HG02759 (cell line): ENCODE measurements around the gene RBM46.

ENCODE experiments used
- ATAC-seq: cut with Tn5 transposase; IDR thresholded peaks from one replicate; pipeline ENCODE4 v1.9.1; 2021; ENCODE audit warnings: mild to moderate bottlenecking, moderate library complexity; ENCODE audit not compliant: unreplicated experiment

RBM46 gene

GRCh38 chr4:154781126-154781982, at the start of gene RBM46:
RBM46 (plus strand) TSS chr4:154781272; CDS start chr4:154796753, 15,481 bp downstream.
- no peak for ATAC-seq

DNA sequence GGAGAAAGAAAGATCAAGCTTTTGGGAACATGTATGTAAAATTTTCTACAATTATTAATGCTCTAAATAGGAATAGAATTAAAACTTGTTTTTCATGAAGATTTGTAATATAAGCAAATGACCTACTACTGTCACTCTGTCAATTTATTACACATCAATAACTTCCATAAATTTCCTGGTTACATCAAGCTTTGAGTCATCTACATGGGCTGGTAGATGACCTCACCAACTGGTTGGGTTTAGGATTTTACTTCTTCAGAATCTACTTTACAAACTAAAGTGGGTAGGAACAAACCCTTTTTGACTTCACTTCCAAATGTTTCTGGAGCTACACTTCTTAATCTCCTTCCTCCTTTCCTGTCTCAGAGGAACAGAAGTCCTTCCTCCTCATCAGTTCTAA, 49.3 kb upstream of the RBM46 start:
- no peak for ATAC-seq

DNA sequence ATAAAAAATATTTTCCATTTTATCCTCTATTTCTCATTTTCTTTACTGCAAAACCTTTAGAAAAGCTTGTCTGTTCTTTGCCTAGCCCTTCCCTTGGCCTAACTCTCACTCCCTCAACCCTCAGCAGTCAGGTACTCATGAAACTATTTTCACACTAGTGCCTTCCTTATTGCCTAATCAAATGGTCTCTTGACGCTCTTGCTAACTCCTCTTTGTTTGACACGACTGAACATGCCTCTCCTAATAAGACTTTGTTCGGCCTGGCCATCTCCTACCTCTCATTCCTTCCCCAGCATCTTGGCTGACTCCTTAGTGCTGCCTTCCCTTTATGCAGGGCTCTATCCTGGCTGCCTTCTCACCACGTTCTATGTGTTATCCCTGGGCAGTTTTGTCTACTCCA, 48.4 kb upstream of the RBM46 start:
- ATAC-seq, result no peak

GRCh38 chr4:154736770-154737169, 44.3 kb upstream of the RBM46 start:
- no peak for ATAC-seq

DNA sequence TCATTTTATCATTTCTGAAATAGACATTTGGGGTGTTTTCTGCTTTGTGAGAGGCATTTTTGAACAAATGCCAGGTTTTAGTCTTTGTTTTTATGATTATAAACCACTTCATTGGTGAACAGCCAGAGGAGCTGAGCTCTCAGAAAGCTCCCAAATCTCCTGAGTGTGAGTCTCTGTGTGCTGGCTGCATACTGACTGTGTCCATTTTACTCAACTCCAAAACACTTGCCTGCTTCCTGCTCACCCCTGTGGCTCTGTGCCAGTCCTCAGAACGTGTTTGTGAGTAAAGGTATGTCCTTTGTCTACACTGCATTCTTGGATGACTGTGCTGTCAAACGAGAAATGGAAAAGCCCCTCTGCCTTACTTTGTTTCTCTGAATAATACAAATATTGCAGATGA, 42.6 kb upstream of the RBM46 start:
- ATAC-seq, result no peak

DNA sequence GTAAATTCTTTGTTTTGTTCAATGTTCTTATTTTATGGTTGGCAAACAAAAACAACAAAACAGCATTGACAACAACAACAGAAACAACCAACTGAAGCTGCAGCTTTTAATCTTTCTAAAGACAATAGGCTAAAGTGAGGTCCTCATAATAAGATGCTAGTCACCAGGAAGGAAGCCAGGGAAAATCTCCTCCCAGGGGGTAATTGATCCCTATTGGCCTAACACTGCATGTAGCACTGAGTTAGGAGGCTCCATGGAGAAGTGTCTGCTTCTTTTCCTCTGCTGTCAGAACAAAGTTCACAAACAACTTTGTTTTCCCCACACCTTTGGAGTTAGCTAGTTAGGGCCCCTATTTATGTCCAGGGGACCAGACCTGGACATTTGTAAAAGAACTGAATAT, 42.0 kb upstream of the RBM46 start:
- no peak for ATAC-seq

DNA sequence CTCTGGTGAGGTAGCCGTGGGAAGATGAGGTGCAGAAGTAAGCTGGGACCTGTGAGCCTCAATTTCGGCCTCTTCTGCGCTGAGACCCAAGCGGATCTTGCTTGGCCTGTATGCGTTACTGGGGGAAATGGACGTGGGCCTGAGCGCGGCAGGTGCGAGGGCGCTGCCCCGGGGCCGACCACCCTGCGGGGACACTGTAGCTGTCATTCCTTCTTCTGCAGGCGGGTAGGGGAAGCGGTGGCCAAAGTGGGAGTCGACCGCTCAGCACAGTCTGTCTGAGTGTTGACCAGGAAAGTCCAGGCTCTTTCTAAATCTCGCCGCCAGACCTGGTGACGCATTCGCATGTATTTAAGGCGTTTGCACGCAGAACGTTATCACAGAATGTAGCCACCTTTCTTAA, 40.6 kb upstream of the RBM46 start:
- no peak for ATAC-seq

GRCh38 chr4:154741131-154741665, 39.9 kb upstream of the RBM46 start:
- no peak for ATAC-seq

- no peak for ATAC-seq
These were observed 38.9 kb upstream of the RBM46 start for GRCh38 chr4:154741922-154742850.

DNA sequence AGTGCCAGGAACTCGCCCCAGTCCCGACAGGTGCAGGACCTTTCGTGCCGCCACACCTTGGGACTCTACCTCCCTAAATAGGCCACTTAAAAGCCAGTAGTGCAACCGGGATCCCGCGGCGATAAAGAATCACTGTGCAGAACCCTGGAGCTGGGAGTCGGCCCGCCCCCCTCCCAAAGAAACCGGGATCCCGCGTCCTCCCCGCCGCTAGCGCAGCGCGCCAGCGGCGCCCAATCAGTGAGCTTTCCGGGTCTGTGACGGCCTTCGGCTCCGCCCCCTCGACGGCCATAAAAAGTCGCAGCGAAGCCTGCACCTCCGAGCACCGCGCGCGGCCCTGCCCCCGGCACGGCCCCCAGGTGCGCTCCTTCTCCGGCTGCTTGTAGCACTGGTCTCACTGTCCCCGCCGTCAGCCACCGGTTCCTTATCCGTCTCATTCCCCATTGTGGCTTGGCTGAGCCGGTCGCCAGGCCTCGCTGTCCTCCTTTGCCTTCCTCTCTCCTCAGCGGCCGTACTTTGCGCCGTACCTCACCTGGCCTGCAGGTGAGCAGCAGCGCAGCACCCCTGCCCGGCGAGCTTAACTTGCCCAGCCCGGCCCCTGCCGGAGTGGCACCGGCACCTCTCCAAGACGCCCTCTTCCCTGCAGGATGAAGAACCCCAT, 37.3 kb upstream of the RBM46 start, which contains the start of gene LRAT:
LRAT (plus strand) TSS at position 318 of the 658 bp plus-strand sequence; CDS start at position 645, 327 bp downstream.
- ATAC-seq, result peak; percentile 87

DNA sequence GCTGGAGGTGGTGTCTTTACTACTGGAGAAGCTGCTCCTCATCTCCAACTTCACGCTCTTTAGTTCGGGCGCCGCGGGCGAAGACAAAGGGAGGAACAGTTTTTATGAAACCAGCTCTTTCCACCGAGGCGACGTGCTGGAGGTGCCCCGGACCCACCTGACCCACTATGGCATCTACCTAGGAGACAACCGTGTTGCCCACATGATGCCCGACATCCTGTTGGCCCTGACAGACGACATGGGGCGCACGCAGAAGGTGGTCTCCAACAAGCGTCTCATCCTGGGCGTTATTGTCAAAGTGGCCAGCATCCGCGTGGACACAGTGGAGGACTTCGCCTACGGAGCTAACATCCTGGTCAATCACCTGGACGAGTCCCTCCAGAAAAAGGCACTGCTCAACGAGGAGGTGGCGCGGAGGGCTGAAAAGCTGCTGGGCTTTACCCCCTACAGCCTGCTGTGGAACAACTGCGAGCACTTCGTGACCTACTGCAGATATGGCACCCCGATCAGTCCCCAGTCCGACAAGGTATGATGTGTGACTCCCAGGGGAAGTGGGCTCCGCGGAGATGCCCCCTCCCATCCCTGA, 36.6 kb upstream of the RBM46 start:
- ATAC-seq, result no peak

- no peak for ATAC-seq
These were observed 23.4 kb upstream of the RBM46 start for GRCh38 chr4:154757713-154758112.

GRCh38 chr4:154760895-154761294, 20.2 kb upstream of the RBM46 start:
- no peak for ATAC-seq

DNA sequence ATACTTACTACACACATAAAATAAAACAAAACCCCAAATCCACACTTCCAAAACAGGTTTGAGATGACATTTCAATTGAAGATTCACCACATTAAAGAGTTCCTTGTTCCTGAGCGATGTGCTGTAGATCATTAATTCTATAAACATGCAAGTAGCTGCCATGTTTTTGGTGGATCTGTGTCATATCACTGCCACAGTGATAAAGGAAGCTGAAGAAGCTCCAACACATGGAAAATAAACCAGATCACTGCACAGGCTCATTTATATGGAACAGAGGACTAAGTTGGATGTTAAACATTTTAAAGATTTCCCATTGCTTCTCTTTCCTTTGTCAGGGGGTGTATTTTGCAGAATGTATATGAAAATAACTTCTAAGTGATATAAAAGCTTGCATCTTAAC, 2.8 kb upstream of the RBM46 start:
- ATAC-seq, result no peak

GRCh38 chr4:154779362-154779947, 1.6 kb upstream of the RBM46 start:
- no peak for ATAC-seq

- ATAC-seq, result no peak
These were observed 866 bp downstream of the RBM46 start for GRCh38 chr4:154781983-154782293.

DNA sequence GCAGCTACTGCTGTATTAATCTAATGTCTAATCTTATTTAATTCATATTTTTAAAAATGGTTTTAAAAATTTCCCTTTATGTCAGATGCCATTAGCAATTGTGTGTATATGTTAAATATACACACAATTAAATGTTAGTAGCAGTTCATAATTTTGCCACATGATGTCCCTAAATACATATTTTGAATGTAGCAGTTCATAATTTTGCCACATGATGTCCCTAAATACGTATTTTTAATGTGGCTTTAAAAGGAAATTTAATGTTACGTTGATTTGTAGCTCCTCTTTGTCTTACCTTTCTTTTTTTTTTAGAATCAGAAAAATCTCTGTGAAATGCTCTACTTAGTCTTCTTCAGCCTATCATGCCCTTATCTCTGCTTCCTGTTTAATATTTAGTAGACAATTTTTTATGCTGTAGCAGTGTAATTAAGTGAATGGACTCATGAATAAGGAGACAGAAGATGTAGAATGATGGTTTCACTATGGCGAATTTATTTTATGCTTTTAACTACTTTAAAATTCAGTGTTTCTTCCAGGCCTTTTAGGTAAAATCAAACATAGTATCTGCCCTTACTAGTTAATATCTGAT, 26.1 kb downstream of the RBM46 start:
- peak; percentile 63 for ATAC-seq

DNA sequence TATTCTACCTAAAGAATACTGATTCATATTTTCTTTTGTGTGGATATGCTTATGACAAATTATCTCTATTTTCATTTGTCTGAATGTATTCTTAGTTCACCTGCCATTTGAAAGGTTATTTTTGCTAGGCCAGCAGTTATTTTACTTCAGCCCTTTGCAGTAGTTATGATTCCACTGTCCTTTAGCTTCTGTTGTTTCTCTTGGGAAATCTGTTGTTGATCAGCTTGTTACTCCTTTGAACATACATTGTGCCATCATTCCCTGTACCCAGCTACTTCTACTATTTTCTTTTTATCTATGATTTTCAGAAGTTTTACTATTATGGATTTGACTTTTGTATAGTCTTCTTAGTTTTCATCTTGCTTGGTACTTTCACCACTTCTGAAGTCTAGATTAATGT, 37.2 kb downstream of the RBM46 start:
- no peak for ATAC-seq

DNA sequence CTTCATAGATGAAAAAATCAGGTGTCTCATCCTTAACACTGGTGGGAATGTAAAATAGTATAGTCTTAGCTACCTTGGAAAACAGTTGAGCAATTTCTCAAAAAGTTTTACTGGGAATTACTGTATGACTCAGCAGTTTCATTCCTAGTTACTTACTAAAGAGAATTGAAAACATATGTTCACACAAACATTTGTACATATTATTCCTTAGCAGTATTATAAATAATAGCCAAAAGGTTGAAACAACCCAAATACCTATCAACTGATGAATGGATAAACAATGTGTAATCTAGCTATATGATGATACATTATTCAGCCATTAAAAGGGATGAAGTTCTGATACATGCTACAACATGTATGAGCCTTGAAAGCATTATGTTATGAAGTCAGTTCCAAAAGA, 41.7 kb downstream of the RBM46 start:
- no peak for ATAC-seq

DNA sequence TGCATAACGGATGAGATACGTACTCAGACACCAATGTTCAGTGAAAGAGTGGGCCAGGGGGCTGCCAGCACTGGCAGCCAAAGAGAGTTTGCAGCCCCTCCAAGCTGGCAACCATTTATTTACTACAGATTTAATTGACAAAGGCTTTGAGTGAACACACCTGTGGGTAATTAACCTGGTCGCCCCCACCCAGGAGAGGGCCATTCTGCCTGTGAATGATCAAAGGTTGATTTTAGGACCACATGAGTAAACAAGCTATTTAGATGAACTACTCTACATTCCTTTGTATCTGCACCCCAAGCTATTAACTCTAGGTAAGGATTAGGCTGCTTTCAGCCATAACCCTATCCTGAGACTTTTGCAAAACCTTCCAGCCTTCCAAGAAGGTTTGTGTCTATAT, 55.0 kb downstream of the RBM46 start:
- no peak for ATAC-seq
